ENCODE data around the gene CST6. TPM values are rescaled to one million over a fixed set of nuclear protein-coding genes. Genes with fewer than 3 reads are reported as not detected.

The CST6 gene
- total RNA-seq, 4 donors from 2014 or later, result not detected

- Histone ChIP-seq H3K36me3 (no peaks in the 10 kb centered on the region), H3K9me3 (no peaks in the 10 kb centered on the region), H3K4me1 (no peaks in the 10 kb centered on the region), H3K27me3 (no peaks in the 10 kb centered on the region), H3K4me3 (no peak overlapping the region), H3K27ac (no peak overlapping the region)
- in situ Hi-C loops (cut with MboI; ENCODE audit: low pct_ligation_motif_present in 1 of 4, low pct_unique_long_range_greater_than_20kb in 1 of 4, low sequenced_read_pairs in 3 of 4) (no loop called here), intact Hi-C loops (cut with DNase I; ENCODE audit: low total_unique reads) (no loop called here)
- no peak for DNase-seq
- WGBS, 2 donors (ENCODE audit: low coverage in 1 of 2), result 77% methylated on average over 9 of the region's 9 CpGs; no CpG with 5 or more reads in 1 of the 2 donors
- no peak for TF ChIP-seq CTCF (IDR thresholded peaks at IDR 0.05)
- no peak for TF ChIP-seq POLR2A (IDR thresholded peaks at IDR 0.05)
- no peak for TF ChIP-seq POLR2AphosphoS5 (IDR thresholded peaks at IDR 0.05)
- no peak for TF ChIP-seq EP300 (IDR thresholded peaks at IDR 0.05; ENCODE audit: low read depth)
These were observed 24.0 kb downstream of the CST6 start for GRCh38 chr11:66035653-66036333.

DNA sequence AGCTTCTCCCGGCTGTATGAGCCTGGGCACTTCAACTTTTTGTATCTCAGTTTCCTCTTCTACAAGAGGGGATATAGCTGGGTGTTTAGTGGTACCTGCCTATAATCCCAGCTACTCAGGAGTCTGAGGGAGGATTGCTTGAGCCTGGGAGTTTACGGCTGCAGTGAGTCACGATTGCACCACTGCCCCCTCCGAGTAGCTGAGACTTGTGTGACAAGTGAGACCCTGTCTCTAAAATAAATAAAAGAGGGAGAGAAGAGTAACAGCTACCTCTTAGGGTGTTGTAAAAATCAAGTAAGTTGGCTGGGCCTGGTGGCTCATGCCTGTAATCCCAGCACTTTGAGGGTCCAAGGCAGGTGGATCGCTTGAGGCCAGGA lies 24.5 kb downstream of the CST6 start:
- TF ChIP-seq POLR2AphosphoS5 (IDR thresholded peaks at IDR 0.05) (no peak), EP300 (IDR thresholded peaks at IDR 0.05; ENCODE audit: low read depth) (no peak), CTCF (IDR thresholded peaks at IDR 0.05) (no peak), POLR2A (IDR thresholded peaks at IDR 0.05) (no peak)
- no peaks in the 10 kb centered on the region for H3K36me3 ChIP-seq
- in situ Hi-C loops (cut with MboI; ENCODE audit: low pct_ligation_motif_present in 1 of 4, low pct_unique_long_range_greater_than_20kb in 1 of 4, low sequenced_read_pairs in 3 of 4), result no loop called here
- H3K9me3 ChIP-seq, result no peaks in the 10 kb centered on the region
- intact Hi-C loops (cut with DNase I; ENCODE audit: low total_unique reads), result no loop called here
- no peak for DNase-seq
- H3K4me1 ChIP-seq, result no peaks in the 10 kb centered on the region
- no peak overlapping the region for H3K4me3 ChIP-seq
- no peak overlapping the region for H3K27ac ChIP-seq
- H3K27me3 ChIP-seq, result no peaks in the 10 kb centered on the region
- 76 to 88% methylated on average over 4 to 5 of the region's 5 CpGs for WGBS, 2 donors (ENCODE audit: low coverage in 1 of 2)

DNA sequence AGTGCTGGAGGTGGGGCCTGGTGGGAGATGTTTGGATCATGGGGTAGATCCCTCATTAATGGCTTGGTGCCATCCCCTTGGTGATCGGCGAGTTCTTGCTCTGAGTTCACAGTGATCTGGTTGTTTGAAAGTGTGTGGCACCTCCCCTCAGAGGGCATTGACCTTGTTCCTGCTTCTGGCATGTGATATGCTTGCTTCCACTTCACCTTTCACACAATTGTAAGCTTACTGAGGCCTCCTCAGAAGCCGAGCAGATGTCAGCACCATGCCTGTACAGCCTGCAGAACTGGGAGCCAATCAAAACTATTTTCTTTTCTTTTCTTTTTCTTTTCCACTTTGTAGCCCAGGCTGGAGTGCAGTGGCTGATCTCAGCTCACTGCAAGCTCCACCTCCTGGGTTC lies 25.5 kb downstream of the CST6 start:
- in situ Hi-C loops (cut with MboI; ENCODE audit: low pct_ligation_motif_present in 1 of 4, low pct_unique_long_range_greater_than_20kb in 1 of 4, low sequenced_read_pairs in 3 of 4) (no loop called here), intact Hi-C loops (cut with DNase I; ENCODE audit: low total_unique reads) (no loop called here)
- no peaks in the 10 kb centered on the region for H3K36me3 ChIP-seq
- 89% methylated on average over 3 of the region's 3 CpGs; no CpG with 5 or more reads in 1 of the 2 donors for WGBS, 2 donors (ENCODE audit: low coverage in 1 of 2)
- H3K9me3 ChIP-seq, result no peaks in the 10 kb centered on the region
- no peaks in the 10 kb centered on the region for H3K4me1 ChIP-seq
- H3K27me3 ChIP-seq, result no peaks in the 10 kb centered on the region
- TF ChIP-seq POLR2AphosphoS5 (IDR thresholded peaks at IDR 0.05), result no peak
- TF ChIP-seq CTCF (IDR thresholded peaks at IDR 0.05), result no peak
- no peak for TF ChIP-seq POLR2A (IDR thresholded peaks at IDR 0.05)
- no peak for TF ChIP-seq EP300 (IDR thresholded peaks at IDR 0.05; ENCODE audit: low read depth)
- no peak overlapping the region for H3K4me3 ChIP-seq
- no peak for DNase-seq
- no peak overlapping the region for H3K27ac ChIP-seq

- 79% methylated on average over 3 of the region's 3 CpGs; no CpG with 5 or more reads in 1 of the 2 donors for WGBS, 2 donors (ENCODE audit: low coverage in 1 of 2)
- Histone ChIP-seq H3K27ac (no peak overlapping the region), H3K9me3 (no peaks in the 10 kb centered on the region), H3K36me3 (no peaks in the 10 kb centered on the region), H3K4me1 (peaks cover 0 to under 1% (median 0%) of the 10 kb centered on the region in 4 donors), H3K4me3 (no peak overlapping the region), H3K27me3 (no peaks in the 10 kb centered on the region)
- no peak for TF ChIP-seq POLR2A (IDR thresholded peaks at IDR 0.05)
- DNase-seq, result no peak
- intact Hi-C loops (cut with DNase I; ENCODE audit: low total_unique reads), result no loop called here
- in situ Hi-C loops (cut with MboI; ENCODE audit: low pct_ligation_motif_present in 1 of 4, low pct_unique_long_range_greater_than_20kb in 1 of 4, low sequenced_read_pairs in 3 of 4), result no loop called here
These were observed 28.0 kb downstream of the CST6 start for GRCh38 chr11:66039765-66040164.

All from transverse colon (tissue), 4 donors.